ENCODE measurements around the gene TAF8.
"Not testable (repeated sequence)": the region's sequence is repeated elsewhere in the genome, so short reads cannot be mapped to it uniquely, and the experiment has no call there.

The TAF8 gene

GRCh38 chr6:42050297-42051267, at the start of gene TAF8:
TSS of gene TAF8 (plus strand) at chr6:42050524. CDS start at chr6:42050542, 18 bp downstream.
- DNase-seq, result peak; percentile 95 to 96

- DNase-seq, result no peak
Measured at GRCh38 chr6:42001506-42001905, 48.8 kb upstream of the TAF8 start.

- not testable (repeated sequence) for DNase-seq
Measured at GRCh38 chr6:42003658-42004057, 46.7 kb upstream of the TAF8 start.

- no peak for DNase-seq
Measured at GRCh38 chr6:42007286-42008137, 42.8 kb upstream of the TAF8 start.

- not testable (repeated sequence) for DNase-seq
Measured at GRCh38 chr6:42008138-42008528, 42.2 kb upstream of the TAF8 start.

- no peak for DNase-seq
Measured at GRCh38 chr6:42009844-42010184, 40.5 kb upstream of the TAF8 start.

- DNase-seq, result peak; percentile 54 to 78
Measured at GRCh38 chr6:42010185-42010891, 40.0 kb upstream of the TAF8 start.

- no peak for DNase-seq
Measured at GRCh38 chr6:42010909-42011308, 39.4 kb upstream of the TAF8 start.

- no peak for DNase-seq
Measured at GRCh38 chr6:42012501-42013133, 37.7 kb upstream of the TAF8 start.

GRCh38 chr6:42013134-42013516, 37.2 kb upstream of the TAF8 start:
- no peak for DNase-seq

GRCh38 chr6:42017021-42017643, 33.2 kb upstream of the TAF8 start:
- peak; percentile 43 to 57 for DNase-seq

- DNase-seq, result no peak
Measured at GRCh38 chr6:42020967-42021366, 29.4 kb upstream of the TAF8 start.

- DNase-seq, result no peak
Measured at GRCh38 chr6:42021847-42022754, 28.2 kb upstream of the TAF8 start.

- no peak for DNase-seq
Measured at GRCh38 chr6:42022755-42023384, 27.5 kb upstream of the TAF8 start.

- no peak for DNase-seq
Measured at GRCh38 chr6:42025066-42025844, 25.1 kb upstream of the TAF8 start.

- no peak for DNase-seq
Measured at GRCh38 chr6:42025845-42026243, 24.5 kb upstream of the TAF8 start.

GRCh38 chr6:42026540-42026939, 23.8 kb upstream of the TAF8 start:
- peak; percentile 39 to 57 for DNase-seq

GRCh38 chr6:42028234-42029061, 21.9 kb upstream of the TAF8 start:
- DNase-seq, result peak; percentile 99

Data from AML-193 (cell line).